NCI-H1694 treated with DMSO at 0.1 percent for 48 hours (cell line): ENCODE measurements around the gene PPIF.

Source experiments
- DNase-seq: peaks from one replicate; lab custom pipeline; 2025; lab: John Stamatoyannopoulos, UW

The PPIF gene

DNA sequence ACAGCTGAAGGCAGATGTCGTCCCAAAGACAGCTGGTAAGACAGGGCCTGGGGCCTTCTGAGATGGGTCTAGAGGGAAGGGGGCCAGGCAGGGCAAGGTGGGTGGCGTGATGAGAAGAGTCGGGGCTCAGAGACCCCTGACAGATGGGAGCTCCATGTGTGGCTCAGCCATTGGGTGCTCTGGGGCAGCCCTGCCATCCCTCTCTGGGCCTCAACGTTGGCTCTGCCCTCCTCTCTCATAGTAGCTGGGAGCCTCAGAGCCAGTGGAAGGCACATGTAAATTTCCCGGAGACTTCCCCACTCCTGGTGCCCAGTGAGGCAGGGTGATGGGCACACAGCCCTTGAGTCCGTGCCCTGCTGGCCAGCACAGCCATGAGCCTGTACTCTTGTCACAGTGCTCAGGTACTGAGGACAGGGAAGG, 1.8 kb downstream of the PPIF start:
- DNase-seq: no peak

DNA sequence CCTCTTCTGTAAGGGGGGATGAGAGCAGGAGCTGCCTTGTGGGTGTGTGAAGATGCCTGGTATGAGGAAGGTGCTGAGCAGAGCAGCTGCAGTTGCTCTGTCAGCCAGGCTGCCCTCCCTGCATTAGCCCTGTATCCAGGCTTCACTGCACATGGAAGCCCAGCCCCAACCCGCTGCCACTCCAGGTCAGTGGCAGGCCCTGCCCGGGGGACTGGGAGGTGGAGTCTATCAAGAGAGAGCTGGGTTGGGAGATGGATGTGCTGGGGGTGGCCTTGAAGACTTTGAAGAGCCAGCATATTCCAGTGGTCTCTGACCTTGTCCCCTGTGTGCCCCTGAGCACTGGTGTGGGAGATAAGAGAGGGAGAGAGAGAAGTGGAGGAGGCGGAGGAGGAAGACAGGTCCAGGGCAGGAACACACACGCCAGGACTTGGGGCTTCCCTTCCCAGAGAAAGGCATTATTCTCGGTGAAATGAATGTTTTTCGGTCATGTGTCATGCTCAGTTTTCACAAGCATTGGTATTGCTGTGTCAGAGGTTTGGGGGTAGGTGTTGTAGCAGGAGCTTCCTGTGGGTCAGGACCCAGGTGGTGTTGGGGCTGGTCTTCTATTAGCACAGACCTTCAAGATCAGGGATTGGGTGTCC, 2.6 kb downstream of the PPIF start:
- DNase-seq: no peak

GRCh38 chr10:79350407-79351154, 3.3 kb downstream of the PPIF start:
- DNase-seq: no peak

DNA sequence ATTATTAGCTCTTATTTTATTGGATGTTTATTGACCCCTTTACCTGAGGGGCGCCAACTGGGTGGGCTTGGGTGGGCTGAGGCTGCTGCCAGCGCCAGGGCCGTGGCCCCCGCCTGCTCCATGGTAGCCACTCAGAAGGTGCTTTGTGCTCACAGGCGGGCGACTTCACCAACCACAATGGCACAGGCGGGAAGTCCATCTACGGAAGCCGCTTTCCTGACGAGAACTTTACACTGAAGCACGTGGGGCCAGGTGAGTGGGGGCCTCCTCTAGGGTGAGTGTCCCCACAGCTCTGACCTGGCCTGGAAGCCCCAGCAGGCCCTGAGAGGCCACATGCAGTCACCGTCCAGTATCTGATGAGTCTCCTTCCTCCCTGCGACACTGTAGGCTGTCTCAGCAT, 4.1 kb downstream of the PPIF start:
- DNase-seq: no peak

- DNase-seq: no peak
Observed at GRCh38 chr10:79352035-79352877, 5.0 kb downstream of the PPIF start.

DNA sequence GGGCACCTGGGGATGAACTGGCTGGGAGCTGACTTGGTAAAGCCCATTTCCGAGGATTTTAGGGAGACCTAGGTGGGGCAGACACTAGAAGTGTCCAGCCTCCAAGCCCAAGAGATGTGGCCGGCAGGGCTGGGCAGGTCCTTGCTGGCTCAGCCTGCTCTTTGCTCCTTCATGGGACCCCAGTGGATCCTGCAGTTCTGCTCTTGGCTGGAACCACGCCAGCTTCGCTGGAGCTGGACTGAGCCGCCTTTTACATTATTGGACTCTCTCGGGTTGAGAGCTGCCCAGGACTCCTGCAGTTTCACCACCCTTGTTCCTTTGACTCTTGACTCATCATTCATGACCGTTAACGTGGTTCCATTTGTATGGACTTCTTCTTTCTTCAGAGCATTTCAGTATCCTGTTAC, 5.7 kb downstream of the PPIF start:
- no peak for DNase-seq

DNA sequence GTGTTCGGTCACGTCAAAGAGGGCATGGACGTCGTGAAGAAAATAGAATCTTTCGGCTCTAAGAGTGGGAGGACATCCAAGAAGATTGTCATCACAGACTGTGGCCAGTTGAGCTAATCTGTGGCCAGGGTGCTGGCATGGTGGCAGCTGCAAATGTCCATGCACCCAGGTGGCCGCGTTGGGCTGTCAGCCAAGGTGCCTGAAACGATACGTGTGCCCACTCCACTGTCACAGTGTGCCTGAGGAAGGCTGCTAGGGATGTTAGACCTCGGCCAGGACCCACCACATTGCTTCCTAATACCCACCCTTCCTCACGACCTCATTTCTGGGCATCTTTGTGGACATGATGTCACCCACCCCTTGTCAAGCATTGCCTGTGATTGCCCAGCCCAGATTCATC, 6.5 kb downstream of the PPIF start:
- no peak for DNase-seq

GRCh38 chr10:79354141-79354540, 6.9 kb downstream of the PPIF start:
- DNase-seq: no peak

- no peak for DNase-seq
Observed at GRCh38 chr10:79354615-79355014, 7.3 kb downstream of the PPIF start.

GRCh38 chr10:79355420-79356017, 8.2 kb downstream of the PPIF start:
- no peak for DNase-seq

- DNase-seq: no peak
Observed at GRCh38 chr10:79356104-79356503, 8.8 kb downstream of the PPIF start.

GRCh38 chr10:79357180-79357579, 9.9 kb downstream of the PPIF start:
- DNase-seq: no peak

DNA sequence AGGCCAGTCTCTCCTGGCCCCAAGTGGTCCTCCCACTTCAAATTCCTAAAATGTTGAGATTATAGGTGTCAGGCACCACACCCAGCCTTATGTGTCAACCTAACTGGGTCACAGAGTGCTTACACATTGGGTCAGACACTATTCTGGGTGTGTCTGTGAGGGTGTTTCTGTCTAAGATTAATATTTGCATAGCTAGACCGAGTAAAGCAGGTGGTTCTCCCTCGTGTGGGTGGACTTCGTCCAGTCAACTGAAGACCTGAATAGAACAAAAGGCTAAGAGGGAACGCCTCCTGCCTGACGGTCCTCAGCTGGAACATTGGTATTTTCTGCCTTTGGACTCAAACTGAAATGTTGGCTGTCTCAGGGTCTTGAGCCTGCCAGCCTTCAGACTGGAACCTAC, 11.5 kb downstream of the PPIF start:
- DNase-seq: no peak

GRCh38 chr10:79359816-79360498, 12.7 kb downstream of the PPIF start:
- no peak for DNase-seq

- DNase-seq: no peak
Observed at GRCh38 chr10:79360499-79361342, 13.5 kb downstream of the PPIF start.

GRCh38 chr10:79361726-79362397, 14.6 kb downstream of the PPIF start:
- DNase-seq: no peak

DNA sequence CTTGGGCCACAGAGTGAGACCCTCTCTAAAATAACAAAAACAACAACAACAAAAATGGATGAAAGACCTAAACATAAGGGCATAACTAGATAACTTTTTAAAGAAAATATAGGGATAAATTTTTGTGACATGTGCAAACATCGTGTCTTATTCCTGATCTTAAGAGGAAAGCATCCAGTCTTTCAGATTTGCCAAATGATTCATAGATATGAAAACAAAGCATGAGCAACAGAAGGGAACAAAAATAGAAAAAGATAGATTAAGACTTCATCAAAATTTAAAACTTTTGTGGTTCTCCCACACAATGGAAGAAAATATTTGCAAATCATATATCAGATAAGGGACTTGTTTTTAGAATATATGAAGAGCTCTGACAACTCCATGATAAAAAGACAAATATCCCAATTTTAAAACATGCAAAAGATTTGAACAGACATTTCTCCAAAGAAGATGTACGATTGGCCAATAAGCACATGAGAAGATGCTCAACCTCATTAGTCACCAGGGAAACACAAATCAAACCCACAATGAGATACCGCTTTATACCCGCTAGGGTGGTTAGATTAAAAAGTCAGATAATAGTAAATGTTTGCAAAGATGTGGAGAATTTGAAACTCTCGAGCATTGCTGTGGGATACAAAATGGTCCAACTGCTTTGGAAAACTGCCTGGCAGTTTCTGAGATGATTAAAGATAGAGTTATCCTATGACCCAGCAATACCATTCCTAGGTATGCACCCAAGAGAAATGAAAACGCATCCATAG, 20.3 kb downstream of the PPIF start:
- no peak for DNase-seq

DNA sequence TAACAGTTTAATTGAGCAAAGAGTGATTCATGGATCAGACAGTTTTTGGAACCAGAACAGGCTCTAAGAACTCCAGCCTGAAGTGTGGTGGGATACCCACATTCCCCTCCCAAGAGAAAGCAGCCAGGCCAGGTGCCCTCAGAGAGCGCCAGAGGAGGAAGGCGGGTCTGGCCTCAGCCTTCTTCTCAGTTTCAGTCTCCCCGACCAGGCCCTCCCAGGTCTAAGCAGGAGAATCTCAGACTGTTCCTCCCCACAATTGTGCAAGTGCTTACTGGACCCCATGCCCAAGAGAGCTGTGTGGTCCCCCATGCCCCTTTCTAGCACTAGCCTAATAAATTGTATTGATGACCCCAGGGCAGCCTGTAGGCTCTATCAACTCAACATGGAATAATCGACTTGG, 25.6 kb downstream of the PPIF start:
- no peak for DNase-seq

- DNase-seq: peak; percentile 34
Observed at GRCh38 chr10:79374312-79375191, 27.3 kb downstream of the PPIF start.
